ENCODE data around the gene CIITA. TPM values are rescaled to one million over a fixed set of nuclear protein-coding genes. Genes with fewer than 3 reads are reported as not detected.
"Not testable (repeated sequence)": the region's sequence is repeated elsewhere in the genome, so short reads cannot be mapped to it uniquely, and the experiment has no call there.

Gene CIITA
- polyA plus RNA-seq, 1 donor = 11.9 TPM

- no CpG with 5 or more reads among the region's 5 CpGs for WGBS (ENCODE audit: insufficient coverage, low lambda C conversion rate)
- Histone ChIP-seq H3K9me3 (ENCODE audit: control insufficient read depth, low read depth, low read length) (no peaks in the 10 kb centered on the region), H3K4me1 (ENCODE audit: control insufficient read depth, insufficient read depth, low read length) (no peaks in the 10 kb centered on the region), H3K27me3 (ENCODE audit: control insufficient read depth, insufficient read depth, low read length) (no peaks in the 10 kb centered on the region), H3K4me3 (ENCODE audit: low read length) (no peak overlapping the region), H3K27ac (ENCODE audit: low read length) (no peak overlapping the region), H3K36me3 (ENCODE audit: control insufficient read depth, insufficient read depth, low read length) (peaks cover 26% of the 10 kb centered on the region)
- DNase-seq = no peak
Observed at GRCh38 chr16:10959161-10959560, 82.2 kb downstream of the CIITA start.

GRCh38 chr16:10961231-10961630 lies 84.2 kb downstream of the CIITA start:
- H3K36me3 ChIP-seq (ENCODE audit: control insufficient read depth, insufficient read depth, low read length) = peaks cover 28% of the 10 kb centered on the region
- WGBS (ENCODE audit: insufficient coverage, low lambda C conversion rate) = 100% methylated on average over 1 of the region's 7 CpGs
- no peaks in the 10 kb centered on the region for H3K4me1 ChIP-seq (ENCODE audit: control insufficient read depth, insufficient read depth, low read length)
- no peak for DNase-seq
- H3K4me3 ChIP-seq (ENCODE audit: low read length) = no peak overlapping the region
- H3K9me3 ChIP-seq (ENCODE audit: control insufficient read depth, low read depth, low read length) = no peaks in the 10 kb centered on the region
- no peak overlapping the region for H3K27ac ChIP-seq (ENCODE audit: low read length)
- no peaks in the 10 kb centered on the region for H3K27me3 ChIP-seq (ENCODE audit: control insufficient read depth, insufficient read depth, low read length)

GRCh38 chr16:10964039-10964890 lies 87.3 kb downstream of the CIITA start:
- no CpG with 5 or more reads among the region's 20 CpGs for WGBS (ENCODE audit: insufficient coverage, low lambda C conversion rate)
- no peak overlapping the region for H3K4me3 ChIP-seq (ENCODE audit: low read length)
- no peaks in the 10 kb centered on the region for H3K9me3 ChIP-seq (ENCODE audit: control insufficient read depth, low read depth, low read length)
- H3K36me3 ChIP-seq (ENCODE audit: control insufficient read depth, insufficient read depth, low read length) = peaks cover 23% of the 10 kb centered on the region
- no peaks in the 10 kb centered on the region for H3K4me1 ChIP-seq (ENCODE audit: control insufficient read depth, insufficient read depth, low read length)
- H3K27ac ChIP-seq (ENCODE audit: low read length) = no peak overlapping the region
- H3K27me3 ChIP-seq (ENCODE audit: control insufficient read depth, insufficient read depth, low read length) = no peaks in the 10 kb centered on the region
- peak; percentile 61 to 73 for DNase-seq

- H3K4me1 ChIP-seq (ENCODE audit: control insufficient read depth, insufficient read depth, low read length) = no peaks in the 10 kb centered on the region
- H3K27me3 ChIP-seq (ENCODE audit: control insufficient read depth, insufficient read depth, low read length) = no peaks in the 10 kb centered on the region
- 60% methylated on average over 1 of the region's 8 CpGs for WGBS (ENCODE audit: insufficient coverage, low lambda C conversion rate)
- H3K36me3 ChIP-seq (ENCODE audit: control insufficient read depth, insufficient read depth, low read length) = peaks cover 24% of the 10 kb centered on the region
- DNase-seq = no peak
- H3K9me3 ChIP-seq (ENCODE audit: control insufficient read depth, low read depth, low read length) = no peaks in the 10 kb centered on the region
- no peak overlapping the region for H3K4me3 ChIP-seq (ENCODE audit: low read length)
- H3K27ac ChIP-seq (ENCODE audit: low read length) = no peak overlapping the region
Observed at GRCh38 chr16:10964891-10965326, 87.9 kb downstream of the CIITA start.

GRCh38 chr16:10965440-10966061 lies 88.5 kb downstream of the CIITA start:
- no peak for DNase-seq
- no CpG with 5 or more reads among the region's 6 CpGs for WGBS (ENCODE audit: insufficient coverage, low lambda C conversion rate)
- Histone ChIP-seq H3K27me3 (ENCODE audit: control insufficient read depth, insufficient read depth, low read length) (no peaks in the 10 kb centered on the region), H3K36me3 (ENCODE audit: control insufficient read depth, insufficient read depth, low read length) (peaks cover 27% of the 10 kb centered on the region), H3K4me3 (ENCODE audit: low read length) (no peak overlapping the region), H3K27ac (ENCODE audit: low read length) (no peak overlapping the region), H3K4me1 (ENCODE audit: control insufficient read depth, insufficient read depth, low read length) (no peaks in the 10 kb centered on the region), H3K9me3 (ENCODE audit: control insufficient read depth, low read depth, low read length) (no peaks in the 10 kb centered on the region)

- H3K4me3 ChIP-seq (ENCODE audit: low read length) = no peak overlapping the region
- DNase-seq = no peak
- no peaks in the 10 kb centered on the region for H3K27me3 ChIP-seq (ENCODE audit: control insufficient read depth, insufficient read depth, low read length)
- no peaks in the 10 kb centered on the region for H3K9me3 ChIP-seq (ENCODE audit: control insufficient read depth, low read depth, low read length)
- no peak overlapping the region for H3K27ac ChIP-seq (ENCODE audit: low read length)
- H3K36me3 ChIP-seq (ENCODE audit: control insufficient read depth, insufficient read depth, low read length) = peaks cover 33% of the 10 kb centered on the region
- no CpG with 5 or more reads among the region's 5 CpGs for WGBS (ENCODE audit: insufficient coverage, low lambda C conversion rate)
- H3K4me1 ChIP-seq (ENCODE audit: control insufficient read depth, insufficient read depth, low read length) = no peaks in the 10 kb centered on the region
Observed at GRCh38 chr16:10966129-10966528, 89.1 kb downstream of the CIITA start.

GRCh38 chr16:10966559-10966958 lies 89.6 kb downstream of the CIITA start:
- not testable (repeated sequence) for H3K4me3 ChIP-seq (ENCODE audit: low read length); DNase-seq; H3K9me3 ChIP-seq (ENCODE audit: control insufficient read depth, low read depth, low read length); H3K27me3 ChIP-seq (ENCODE audit: control insufficient read depth, insufficient read depth, low read length); H3K27ac ChIP-seq (ENCODE audit: low read length); H3K4me1 ChIP-seq (ENCODE audit: control insufficient read depth, insufficient read depth, low read length)
- no CpG with 5 or more reads among the region's 4 CpGs for WGBS (ENCODE audit: insufficient coverage, low lambda C conversion rate)
- peaks cover 34% of the 10 kb centered on the region for H3K36me3 ChIP-seq (ENCODE audit: control insufficient read depth, insufficient read depth, low read length)

GRCh38 chr16:10967986-10968385 lies 91.0 kb downstream of the CIITA start:
- no CpG with 5 or more reads among the region's 5 CpGs for WGBS (ENCODE audit: insufficient coverage, low lambda C conversion rate)
- Histone ChIP-seq H3K36me3 (ENCODE audit: control insufficient read depth, insufficient read depth, low read length) (peaks cover 31% of the 10 kb centered on the region), H3K4me3 (ENCODE audit: low read length) (no peak overlapping the region)

GRCh38 chr16:10968498-10968897 lies 91.5 kb downstream of the CIITA start:
- no CpG with 5 or more reads among the region's 3 CpGs for WGBS (ENCODE audit: insufficient coverage, low lambda C conversion rate)
- Histone ChIP-seq H3K4me1 (ENCODE audit: control insufficient read depth, insufficient read depth, low read length) (no peaks in the 10 kb centered on the region), H3K4me3 (ENCODE audit: low read length) (no peak overlapping the region), H3K27ac (ENCODE audit: low read length) (no peak overlapping the region), H3K27me3 (ENCODE audit: control insufficient read depth, insufficient read depth, low read length) (no peaks in the 10 kb centered on the region), H3K36me3 (ENCODE audit: control insufficient read depth, insufficient read depth, low read length) (peaks cover 31% of the 10 kb centered on the region), H3K9me3 (ENCODE audit: control insufficient read depth, low read depth, low read length) (no peaks in the 10 kb centered on the region)
- no peak for DNase-seq

More at GRCh38 chr16:10967986-10968385, 91.0 kb downstream of the CIITA start:
- no peaks in the 10 kb centered on the region for H3K9me3 ChIP-seq (ENCODE audit: control insufficient read depth, low read depth, low read length)
- H3K4me1 ChIP-seq (ENCODE audit: control insufficient read depth, insufficient read depth, low read length) = no peaks in the 10 kb centered on the region
- H3K27ac ChIP-seq (ENCODE audit: low read length) = no peak overlapping the region
- no peaks in the 10 kb centered on the region for H3K27me3 ChIP-seq (ENCODE audit: control insufficient read depth, insufficient read depth, low read length)
- no peak for DNase-seq

GRCh38 chr16:10969615-10970014 lies 92.6 kb downstream of the CIITA start:
- Histone ChIP-seq H3K36me3 (ENCODE audit: control insufficient read depth, insufficient read depth, low read length) (peaks cover 27% of the 10 kb centered on the region), H3K27ac (ENCODE audit: low read length) (no peak overlapping the region), H3K4me3 (ENCODE audit: low read length) (no peak overlapping the region), H3K27me3 (ENCODE audit: control insufficient read depth, insufficient read depth, low read length) (no peaks in the 10 kb centered on the region), H3K9me3 (ENCODE audit: control insufficient read depth, low read depth, low read length) (no peaks in the 10 kb centered on the region), H3K4me1 (ENCODE audit: control insufficient read depth, insufficient read depth, low read length) (no peaks in the 10 kb centered on the region)
- DNase-seq = no peak
- no CpG with 5 or more reads among the region's 1 CpG for WGBS (ENCODE audit: insufficient coverage, low lambda C conversion rate)
